Measurements from ENCODE around the gene MLC1. TPM values are rescaled to one million over a fixed set of nuclear protein-coding genes. Genes with fewer than 3 reads are reported as not detected.

Gene MLC1
- total RNA-seq, 2 experiments from 2014 or later = 0.16 TPM; not detected in 1

- H3K9me2 ChIP-seq (ENCODE audit: insufficient read depth, low read length) = no peaks in the 10 kb centered on the region
- no peaks in the 10 kb centered on the region for H4K20me1 ChIP-seq (ENCODE audit: insufficient read depth, low read length)
- intact Hi-C loops (cut with micrococcal nuclease; ENCODE audit: unreplicated experiment) = no loop called here
- peaks cover 26% of the 10 kb centered on the region for H3K4me1 ChIP-seq (ENCODE audit: insufficient read depth, low read length, poor library complexity, severe bottlenecking)
- ChIA-PET CTCF (ENCODE audit: unreplicated experiment) (no interaction called here), POLR2A (no interaction called here)
- TF ChIP-seq CTCF (conservative IDR thresholded peaks at IDR 0.05; ENCODE audit: low read length) (no peak), EZH2phosphoT487 (IDR thresholded peaks at IDR 0.05; ENCODE audit: borderline replicate concordance, low read depth, low read length) (no peak)
- no peaks in the 10 kb centered on the region for H3K79me2 ChIP-seq (ENCODE audit: insufficient read depth, low read depth, low read length)
- H3K4me3 ChIP-seq (ENCODE audit: low read depth, low read length, poor library complexity, severe bottlenecking) = no peak overlapping the region
- no peak for DNase-seq (ENCODE audit: low spot score)
- BruUV-seq (replicated peaks) = no TSS peak
- H3K27ac ChIP-seq (ENCODE audit: low read depth, low read length, poor library complexity, severe bottlenecking) = no peak overlapping the region
- no peak overlapping the region for H3K4me2 ChIP-seq (ENCODE audit: low read length)
- H2AFZ ChIP-seq (ENCODE audit: low read length) = no peak overlapping the region
- H3K9me3 ChIP-seq (ENCODE audit: low read length) = no peaks in the 10 kb centered on the region
- no peaks in the 10 kb centered on the region for H3K36me3 ChIP-seq (ENCODE audit: insufficient read depth, low read length)
Observed at GRCh38 chr22:50074056-50074455, 11.2 kb downstream of the MLC1 start.

- H3K9me3 ChIP-seq (ENCODE audit: low read length) = no peaks in the 10 kb centered on the region
- intact Hi-C loops (cut with micrococcal nuclease; ENCODE audit: unreplicated experiment) = no loop called here
- H3K4me3 ChIP-seq (ENCODE audit: low read depth, low read length, poor library complexity, severe bottlenecking) = no peak overlapping the region
- no peaks in the 10 kb centered on the region for H4K20me1 ChIP-seq (ENCODE audit: insufficient read depth, low read length)
- no peaks in the 10 kb centered on the region for H3K9me2 ChIP-seq (ENCODE audit: insufficient read depth, low read length)
- H3K79me2 ChIP-seq (ENCODE audit: insufficient read depth, low read depth, low read length) = no peaks in the 10 kb centered on the region
- TF ChIP-seq EZH2phosphoT487 (IDR thresholded peaks at IDR 0.05; ENCODE audit: borderline replicate concordance, low read depth, low read length) (no peak), CTCF (conservative IDR thresholded peaks at IDR 0.05; ENCODE audit: low read length) (no peak)
- peaks cover 26% of the 10 kb centered on the region for H3K4me1 ChIP-seq (ENCODE audit: insufficient read depth, low read length, poor library complexity, severe bottlenecking)
- CTCF ChIA-PET (ENCODE audit: unreplicated experiment) = no interaction called here
- POLR2A ChIA-PET = no interaction called here
- no peak overlapping the region for H3K27ac ChIP-seq (ENCODE audit: low read depth, low read length, poor library complexity, severe bottlenecking)
- no peak overlapping the region for H2AFZ ChIP-seq (ENCODE audit: low read length)
- DNase-seq (ENCODE audit: low spot score) = no peak
- H3K4me2 ChIP-seq (ENCODE audit: low read length) = no peak overlapping the region
- no peaks in the 10 kb centered on the region for H3K36me3 ChIP-seq (ENCODE audit: insufficient read depth, low read length)
- no TSS peak for BruUV-seq (replicated peaks)
Observed at GRCh38 chr22:50072714-50073538, 12.3 kb downstream of the MLC1 start.

- TF ChIP-seq EZH2phosphoT487 (IDR thresholded peaks at IDR 0.05; ENCODE audit: borderline replicate concordance, low read depth, low read length) = no peak
- no peak for TF ChIP-seq CTCF (conservative IDR thresholded peaks at IDR 0.05; ENCODE audit: low read length)
- H3K4me1 ChIP-seq (ENCODE audit: insufficient read depth, low read length, poor library complexity, severe bottlenecking) = peaks cover 21% of the 10 kb centered on the region
- H3K4me3 ChIP-seq (ENCODE audit: low read depth, low read length, poor library complexity, severe bottlenecking) = no peak overlapping the region
- ChIA-PET CTCF (ENCODE audit: unreplicated experiment) (no interaction called here), POLR2A (no interaction called here)
- BruUV-seq (replicated peaks) = no TSS peak
- no peaks in the 10 kb centered on the region for H4K20me1 ChIP-seq (ENCODE audit: insufficient read depth, low read length)
- H2AFZ ChIP-seq (ENCODE audit: low read length) = no peak overlapping the region
- no peaks in the 10 kb centered on the region for H3K9me3 ChIP-seq (ENCODE audit: low read length)
- no peaks in the 10 kb centered on the region for H3K9me2 ChIP-seq (ENCODE audit: insufficient read depth, low read length)
- no peak for DNase-seq (ENCODE audit: low spot score)
- no peaks in the 10 kb centered on the region for H3K36me3 ChIP-seq (ENCODE audit: insufficient read depth, low read length)
- no peaks in the 10 kb centered on the region for H3K79me2 ChIP-seq (ENCODE audit: insufficient read depth, low read depth, low read length)
- no peak overlapping the region for H3K4me2 ChIP-seq (ENCODE audit: low read length)
- H3K27ac ChIP-seq (ENCODE audit: low read depth, low read length, poor library complexity, severe bottlenecking) = no peak overlapping the region
- intact Hi-C loops (cut with micrococcal nuclease; ENCODE audit: unreplicated experiment) = no loop called here
Observed at GRCh38 chr22:50072167-50072555, 13.1 kb downstream of the MLC1 start.

Data from OCI-LY7 (cell line).